A549 (cell line): ENCODE results near the gene TPCN1.

Source experiments
- BHLHE40 ChIP-seq: IDR thresholded peaks from 2 replicates; pipeline ENCODE4 v1.6.1; 2012; ENCODE audit warnings: low read depth, low read length, inconsistent platforms
- CHD2 ChIP-seq: fragments of 150-350 bp; IDR thresholded peaks from 2 replicates; pipeline ENCODE4 v1.6.1; 2014; ENCODE audit warnings: low read length; ENCODE audit not compliant: partially characterized antibody
- EP300 ChIP-seq, 2 experiments: fragments of >200 bp; sonication (Bioruptor Twin); formaldehyde crosslinking; IDR thresholded peaks; 2 replicates in 1 of 2; 3 replicates in 1 of 2; pipeline ENCODE4 v1.6.1; 2016 to 2017
- POLR2A ChIP-seq: IDR thresholded peaks from 2 replicates; pipeline ENCODE4 v1.6.1; 2012; ENCODE audit warnings: mild to moderate bottlenecking, low read length
- RAD21 ChIP-seq, 2 experiments: fragments of >200 bp in 1 of 2; sonication (Bioruptor Twin) in 1 of 2; formaldehyde crosslinking in 1 of 2; IDR thresholded peaks in 1 of 2; conservative IDR thresholded peaks in 1 of 2; 2 replicates in 1 of 2; 3 replicates in 1 of 2; pipeline ENCODE4 v1.6.1; 2012 to 2018; ENCODE audit warnings: inconsistent platforms in 1 of 2
- SMC3 ChIP-seq: fragments of >200 bp; sonication (Bioruptor Twin); formaldehyde crosslinking; IDR thresholded peaks from 3 replicates; pipeline ENCODE4 v1.6.1; 2018; ENCODE audit warnings: inconsistent platforms
- TF ChIP-seq, protein P1 (sequence below): fragments of 200-600 bp; sonication (generic); IDR thresholded peaks from 2 replicates; pipeline ENCODE4 v1.6.1; 2016; ENCODE audit warnings: antibody characterized with exemption, mild to moderate bottlenecking, moderate library complexity
- TF ChIP-seq, protein P2 (sequence below): fragments of >200 bp; sonication (Bioruptor Twin); formaldehyde crosslinking; IDR thresholded peaks from 3 replicates; pipeline ENCODE4 v1.5.1; 2016

GRCh38 chr12:113226696-113227568 is 5.7 kb downstream of the TPCN1 start:
- TF ChIP-seq EP300 (IDR thresholded peaks at IDR 0.05) (no peak), BHLHE40 (no peak), POLR2A (no peak), SMC3 (no peak), CHD2 (no peak), RAD21 (conservative IDR thresholded peaks at IDR 0.05 in 1 of 2, IDR thresholded peaks at IDR 0.05 in 1 of 2) (no peak)
- TF ChIP-seq, protein P1, sequence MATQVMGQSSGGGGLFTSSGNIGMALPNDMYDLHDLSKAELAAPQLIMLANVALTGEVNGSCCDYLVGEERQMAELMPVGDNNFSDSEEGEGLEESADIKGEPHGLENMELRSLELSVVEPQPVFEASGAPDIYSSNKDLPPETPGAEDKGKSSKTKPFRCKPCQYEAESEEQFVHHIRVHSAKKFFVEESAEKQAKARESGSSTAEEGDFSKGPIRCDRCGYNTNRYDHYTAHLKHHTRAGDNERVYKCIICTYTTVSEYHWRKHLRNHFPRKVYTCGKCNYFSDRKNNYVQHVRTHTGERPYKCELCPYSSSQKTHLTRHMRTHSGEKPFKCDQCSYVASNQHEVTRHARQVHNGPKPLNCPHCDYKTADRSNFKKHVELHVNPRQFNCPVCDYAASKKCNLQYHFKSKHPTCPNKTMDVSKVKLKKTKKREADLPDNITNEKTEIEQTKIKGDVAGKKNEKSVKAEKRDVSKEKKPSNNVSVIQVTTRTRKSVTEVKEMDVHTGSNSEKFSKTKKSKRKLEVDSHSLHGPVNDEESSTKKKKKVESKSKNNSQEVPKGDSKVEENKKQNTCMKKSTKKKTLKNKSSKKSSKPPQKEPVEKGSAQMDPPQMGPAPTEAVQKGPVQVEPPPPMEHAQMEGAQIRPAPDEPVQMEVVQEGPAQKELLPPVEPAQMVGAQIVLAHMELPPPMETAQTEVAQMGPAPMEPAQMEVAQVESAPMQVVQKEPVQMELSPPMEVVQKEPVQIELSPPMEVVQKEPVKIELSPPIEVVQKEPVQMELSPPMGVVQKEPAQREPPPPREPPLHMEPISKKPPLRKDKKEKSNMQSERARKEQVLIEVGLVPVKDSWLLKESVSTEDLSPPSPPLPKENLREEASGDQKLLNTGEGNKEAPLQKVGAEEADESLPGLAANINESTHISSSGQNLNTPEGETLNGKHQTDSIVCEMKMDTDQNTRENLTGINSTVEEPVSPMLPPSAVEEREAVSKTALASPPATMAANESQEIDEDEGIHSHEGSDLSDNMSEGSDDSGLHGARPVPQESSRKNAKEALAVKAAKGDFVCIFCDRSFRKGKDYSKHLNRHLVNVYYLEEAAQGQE: no peak
- TF ChIP-seq, protein P2, sequence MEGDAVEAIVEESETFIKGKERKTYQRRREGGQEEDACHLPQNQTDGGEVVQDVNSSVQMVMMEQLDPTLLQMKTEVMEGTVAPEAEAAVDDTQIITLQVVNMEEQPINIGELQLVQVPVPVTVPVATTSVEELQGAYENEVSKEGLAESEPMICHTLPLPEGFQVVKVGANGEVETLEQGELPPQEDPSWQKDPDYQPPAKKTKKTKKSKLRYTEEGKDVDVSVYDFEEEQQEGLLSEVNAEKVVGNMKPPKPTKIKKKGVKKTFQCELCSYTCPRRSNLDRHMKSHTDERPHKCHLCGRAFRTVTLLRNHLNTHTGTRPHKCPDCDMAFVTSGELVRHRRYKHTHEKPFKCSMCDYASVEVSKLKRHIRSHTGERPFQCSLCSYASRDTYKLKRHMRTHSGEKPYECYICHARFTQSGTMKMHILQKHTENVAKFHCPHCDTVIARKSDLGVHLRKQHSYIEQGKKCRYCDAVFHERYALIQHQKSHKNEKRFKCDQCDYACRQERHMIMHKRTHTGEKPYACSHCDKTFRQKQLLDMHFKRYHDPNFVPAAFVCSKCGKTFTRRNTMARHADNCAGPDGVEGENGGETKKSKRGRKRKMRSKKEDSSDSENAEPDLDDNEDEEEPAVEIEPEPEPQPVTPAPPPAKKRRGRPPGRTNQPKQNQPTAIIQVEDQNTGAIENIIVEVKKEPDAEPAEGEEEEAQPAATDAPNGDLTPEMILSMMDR: no peak
